HG02885 (cell line): ENCODE measurements around the gene YKT6.

ENCODE experiments used
- ATAC-seq: cut with Tn5 transposase; IDR thresholded peaks from one replicate; pipeline ENCODE4 v1.9.1; 2021; ENCODE audit warnings: mild to moderate bottlenecking; ENCODE audit not compliant: unreplicated experiment, poor library complexity

YKT6 gene

DNA sequence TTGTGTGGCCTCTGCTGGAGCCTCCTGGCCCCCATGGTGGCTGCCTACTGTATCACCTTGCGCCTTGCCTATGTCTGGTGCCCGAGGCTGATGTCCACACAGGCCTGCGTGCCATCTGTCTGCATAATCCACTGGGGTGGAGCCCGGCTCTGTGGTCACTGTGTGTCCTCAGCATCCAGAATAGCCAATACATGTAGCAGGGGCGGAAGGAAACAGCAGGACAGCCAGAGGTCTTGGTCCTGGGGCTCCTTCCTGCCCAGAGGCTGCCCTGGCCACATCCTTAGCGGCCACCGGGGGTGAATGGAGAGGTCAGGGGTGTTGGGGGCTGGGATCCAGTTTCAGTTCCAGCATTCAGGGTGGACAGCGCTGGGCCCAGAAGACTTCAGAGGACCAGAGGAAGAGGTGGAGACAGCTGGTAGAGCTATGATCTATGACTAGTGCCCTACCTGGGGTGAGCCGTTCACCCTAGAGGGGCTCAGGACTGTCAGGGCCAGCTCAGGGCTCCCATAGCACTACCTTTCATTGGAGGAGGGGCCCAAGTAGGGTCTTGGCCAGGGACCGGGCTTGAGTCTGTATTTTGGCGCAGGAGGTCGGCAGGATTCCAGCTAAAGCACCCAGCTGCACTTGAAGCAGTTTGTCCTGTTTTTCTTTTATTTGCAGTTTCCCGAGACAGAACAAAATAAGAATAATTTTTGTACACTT is 15.9 kb downstream of the YKT6 start:
- ATAC-seq: no peak

DNA sequence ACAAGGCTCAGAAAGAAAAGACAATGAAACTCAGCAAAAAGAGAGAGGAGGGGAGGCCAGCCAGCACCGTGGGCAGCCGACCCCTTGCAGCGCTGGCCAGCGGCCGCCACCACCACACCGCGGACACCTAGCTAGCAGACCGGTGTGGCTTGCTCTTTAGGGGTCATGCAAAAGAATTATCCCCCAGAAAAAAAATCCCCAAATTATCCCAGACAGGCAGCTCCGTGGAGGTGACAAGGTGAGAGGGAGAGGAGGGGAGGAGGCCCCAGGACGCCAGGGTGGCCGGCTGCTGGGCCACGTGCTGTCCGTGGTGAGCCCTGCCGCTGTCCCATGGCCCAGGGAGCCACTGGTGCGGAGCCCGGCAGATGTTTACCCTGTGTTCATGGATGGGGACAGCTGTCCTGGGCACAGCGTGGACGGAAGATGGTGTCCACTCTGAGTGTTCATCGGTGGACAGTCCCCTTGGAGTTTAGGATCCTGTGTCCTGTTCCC is 16.5 kb downstream of the YKT6 start:
- no peak for ATAC-seq

DNA sequence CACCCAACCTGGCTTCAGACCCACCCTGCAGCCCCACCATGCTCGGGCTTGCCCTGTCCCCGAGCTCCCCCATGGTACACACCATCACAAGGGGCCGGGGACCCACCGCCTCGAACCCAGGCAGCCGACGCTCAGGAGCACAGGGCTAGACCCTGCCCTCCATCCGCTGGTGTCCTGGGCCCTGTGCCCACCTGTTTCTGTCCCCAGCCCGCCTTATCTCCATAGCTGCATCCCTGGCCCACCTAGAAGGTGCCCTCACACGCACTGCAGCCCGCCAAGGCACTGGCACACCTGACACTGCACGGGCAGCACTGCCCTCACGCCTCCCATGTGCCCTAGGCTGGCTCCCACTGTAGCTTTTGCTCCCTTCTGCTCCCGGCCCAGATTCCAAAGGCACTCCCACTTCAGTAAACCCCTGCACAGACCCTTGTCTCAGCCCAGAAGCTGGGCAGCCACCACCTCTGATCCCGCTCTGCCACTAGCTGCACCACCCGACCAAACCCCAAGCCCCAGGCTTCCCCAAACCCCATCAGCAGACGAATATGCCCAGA is 17.1 kb downstream of the YKT6 start:
- ATAC-seq: no peak

DNA sequence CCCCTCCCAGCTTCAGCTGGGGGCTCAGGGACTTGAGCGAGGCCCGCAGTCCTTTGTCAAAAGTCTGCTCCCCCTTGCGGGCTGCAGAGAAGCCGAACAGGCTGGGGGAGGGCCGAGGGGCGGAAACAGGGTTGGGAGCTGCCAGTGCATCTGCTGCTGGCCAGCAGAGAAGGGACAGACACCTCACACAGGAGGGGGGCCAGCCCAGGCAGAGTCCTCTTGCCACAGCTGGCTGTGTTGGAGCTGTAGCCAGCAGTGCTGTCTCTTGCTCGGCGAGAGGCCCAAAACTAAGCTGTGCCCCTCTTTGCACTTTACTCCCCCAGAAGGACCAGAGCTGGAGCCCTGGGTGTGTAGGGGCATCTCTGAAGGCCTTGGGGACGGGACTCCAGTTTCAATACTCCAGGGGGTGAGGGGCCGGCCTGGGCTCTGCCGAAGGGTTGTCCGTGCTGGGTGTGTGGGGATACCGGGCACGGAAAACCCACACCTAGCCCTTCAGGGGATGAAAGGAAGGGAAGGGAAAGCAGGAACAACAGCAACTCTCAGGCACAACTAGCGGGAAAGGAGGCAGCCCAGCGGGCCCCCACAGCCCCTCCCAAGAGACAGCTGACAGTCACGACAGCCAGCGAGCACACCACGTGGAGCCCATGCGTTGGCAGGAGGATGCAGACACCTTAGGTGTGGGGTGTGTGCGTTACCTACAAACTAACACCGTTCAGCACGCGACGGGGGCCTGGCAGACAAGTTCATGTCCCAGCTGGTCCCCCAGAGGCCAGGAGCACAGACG is 17.8 kb downstream of the YKT6 start:
- no peak for ATAC-seq

DNA sequence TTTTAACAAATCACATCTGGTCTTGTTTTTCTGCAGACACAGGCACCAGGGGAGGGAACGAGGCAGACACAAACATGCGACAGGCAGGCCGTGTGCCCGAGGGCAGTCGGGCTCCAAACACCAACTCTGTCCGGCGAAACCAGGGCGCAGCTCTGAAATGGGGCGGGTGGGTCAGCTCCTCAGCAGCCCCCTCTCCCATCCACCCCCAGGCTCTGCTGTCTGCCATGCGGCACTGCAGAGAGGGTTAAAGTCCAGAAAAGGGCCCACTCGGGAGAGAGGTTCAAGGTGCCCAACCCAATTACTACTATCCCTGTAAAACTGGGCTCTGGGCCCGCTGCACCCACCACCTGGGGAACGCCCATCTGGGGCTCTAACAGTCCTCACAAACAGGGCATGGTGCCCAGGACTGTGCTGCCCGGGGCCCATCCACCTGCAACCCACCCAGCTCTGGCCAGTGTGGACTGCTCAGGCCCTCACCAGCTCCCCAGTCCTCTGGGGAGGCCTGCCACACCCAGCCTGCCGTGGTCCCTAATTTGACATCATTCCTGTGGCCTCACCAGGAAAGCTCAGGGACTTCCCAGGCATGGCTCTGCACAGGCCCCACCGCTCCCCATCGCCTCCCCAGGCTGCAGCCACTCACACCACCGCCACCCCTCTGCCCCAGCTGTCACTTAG is 18.7 kb downstream of the YKT6 start:
- no peak for ATAC-seq

DNA sequence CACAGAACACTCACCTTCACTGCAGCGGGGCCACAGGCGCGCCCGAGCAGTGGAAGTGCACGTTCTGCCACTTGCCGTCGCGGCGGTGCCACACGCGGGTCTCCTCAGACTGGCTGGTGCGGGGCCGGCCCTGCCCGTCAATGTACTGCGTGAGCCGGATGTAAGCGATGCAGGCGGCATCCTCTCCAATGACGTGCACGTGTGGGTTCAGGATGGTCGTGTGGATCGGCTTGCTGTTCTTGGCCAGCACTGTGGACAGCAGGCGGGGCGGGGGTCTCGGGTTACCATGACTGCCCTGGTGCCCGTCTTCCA is 19.2 kb downstream of the YKT6 start:
- ATAC-seq: no peak

DNA sequence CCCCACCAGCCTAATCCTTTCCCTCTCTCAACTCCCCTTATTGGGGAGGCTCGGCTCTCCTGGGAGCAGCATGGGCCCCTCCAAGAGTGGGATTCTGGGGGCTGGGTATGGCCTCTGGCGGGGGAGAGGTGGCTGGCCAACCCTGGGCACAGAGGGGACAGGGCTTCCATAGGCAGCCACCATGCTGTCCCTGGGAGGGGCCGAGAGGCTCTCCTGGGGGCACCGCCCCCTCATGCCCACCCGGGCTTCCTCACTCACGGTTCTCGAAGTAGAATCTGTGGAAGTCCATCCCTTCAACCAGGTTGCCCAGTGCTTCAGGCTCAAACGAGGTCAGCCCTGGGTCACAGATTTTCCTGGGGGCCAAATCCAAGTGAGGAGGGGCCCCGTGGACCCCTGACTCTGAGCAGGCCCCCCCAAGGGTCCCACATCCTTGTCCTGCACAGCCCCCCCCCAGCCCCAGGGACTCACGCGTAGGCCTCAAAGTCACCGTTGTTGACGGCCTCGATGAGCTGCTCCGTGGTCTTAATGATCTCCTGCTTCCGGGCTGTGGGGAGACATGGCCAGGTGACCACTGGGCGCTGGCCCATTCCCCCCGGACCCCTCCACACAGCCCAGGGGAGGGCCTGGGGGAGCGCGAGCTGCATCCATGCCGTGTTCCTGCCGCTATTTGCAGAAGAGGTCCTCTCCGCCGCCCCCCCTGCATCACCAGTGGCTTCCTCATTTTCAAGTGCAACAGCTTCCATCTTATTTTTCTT is 19.8 kb downstream of the YKT6 start:
- ATAC-seq: no peak

DNA sequence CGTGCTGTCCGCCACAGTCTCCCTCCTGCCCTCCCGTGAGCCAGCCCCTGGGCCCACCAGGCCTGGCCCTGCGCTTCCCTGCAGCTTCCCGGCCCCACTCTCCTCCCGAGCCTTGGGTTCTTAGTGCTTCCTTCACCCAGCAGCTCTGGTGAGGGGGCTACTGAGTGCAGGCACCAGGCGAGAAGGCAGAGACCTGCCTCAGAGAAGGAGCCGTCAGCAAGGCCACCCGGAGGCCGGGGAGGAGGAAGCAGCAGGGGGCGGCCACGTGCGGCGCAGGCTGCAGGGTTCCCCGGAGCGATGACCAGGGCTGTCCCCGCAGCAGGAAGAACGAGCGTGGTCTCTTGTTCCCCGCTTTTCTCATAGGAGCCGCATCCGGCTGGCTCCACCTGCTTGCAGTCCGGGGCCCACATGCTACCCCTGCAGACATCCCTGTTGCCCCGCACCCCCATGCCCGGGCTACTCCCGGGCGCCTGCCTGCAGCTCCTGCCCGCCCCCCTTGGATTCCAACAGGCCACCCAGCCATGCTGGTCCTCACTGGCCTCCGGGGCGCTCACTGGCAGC is 20.5 kb downstream of the YKT6 start:
- no peak for ATAC-seq

DNA sequence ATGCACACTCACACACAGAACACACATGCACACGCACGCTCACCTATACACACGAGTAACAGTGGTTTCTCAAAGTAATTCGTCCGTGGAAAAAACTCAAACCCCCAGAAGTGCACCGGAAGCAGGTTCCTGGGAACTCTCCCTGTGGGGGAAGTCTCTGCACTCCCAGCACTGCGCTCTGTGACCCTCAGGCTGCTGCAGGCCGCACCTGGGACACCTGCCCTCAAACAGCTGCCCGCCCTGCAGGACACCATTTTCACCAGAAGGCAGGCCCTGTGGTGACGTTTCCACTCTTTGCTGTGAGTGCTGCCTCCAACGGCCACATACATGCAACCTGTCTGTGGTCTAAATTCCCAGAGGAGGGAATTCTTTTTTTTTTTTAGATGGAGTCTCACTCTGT is 21.3 kb downstream of the YKT6 start:
- no peak for ATAC-seq

DNA sequence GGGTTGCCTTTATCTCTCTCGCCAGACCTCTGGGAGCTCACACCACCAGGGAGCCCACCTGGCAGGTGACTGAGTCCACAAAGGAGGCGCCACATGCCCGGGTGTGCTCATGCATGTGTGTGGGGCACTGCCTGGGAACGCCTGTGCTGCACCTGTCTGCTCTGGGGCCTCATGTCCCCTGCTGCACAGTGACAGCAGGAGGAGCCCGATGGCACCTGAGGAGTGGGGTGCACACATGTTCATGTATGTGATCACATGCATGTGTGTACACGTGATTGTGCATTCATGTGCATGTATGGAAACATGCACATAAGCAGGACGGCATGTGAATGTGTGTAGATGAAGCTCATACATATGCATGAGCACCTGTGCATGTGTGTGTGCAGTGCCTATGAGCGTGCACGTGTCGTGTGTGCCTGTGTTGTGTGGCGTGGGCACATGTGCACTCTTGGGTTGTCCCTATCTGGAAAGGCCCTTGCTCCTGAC is 22.0 kb downstream of the YKT6 start:
- no peak for ATAC-seq

DNA sequence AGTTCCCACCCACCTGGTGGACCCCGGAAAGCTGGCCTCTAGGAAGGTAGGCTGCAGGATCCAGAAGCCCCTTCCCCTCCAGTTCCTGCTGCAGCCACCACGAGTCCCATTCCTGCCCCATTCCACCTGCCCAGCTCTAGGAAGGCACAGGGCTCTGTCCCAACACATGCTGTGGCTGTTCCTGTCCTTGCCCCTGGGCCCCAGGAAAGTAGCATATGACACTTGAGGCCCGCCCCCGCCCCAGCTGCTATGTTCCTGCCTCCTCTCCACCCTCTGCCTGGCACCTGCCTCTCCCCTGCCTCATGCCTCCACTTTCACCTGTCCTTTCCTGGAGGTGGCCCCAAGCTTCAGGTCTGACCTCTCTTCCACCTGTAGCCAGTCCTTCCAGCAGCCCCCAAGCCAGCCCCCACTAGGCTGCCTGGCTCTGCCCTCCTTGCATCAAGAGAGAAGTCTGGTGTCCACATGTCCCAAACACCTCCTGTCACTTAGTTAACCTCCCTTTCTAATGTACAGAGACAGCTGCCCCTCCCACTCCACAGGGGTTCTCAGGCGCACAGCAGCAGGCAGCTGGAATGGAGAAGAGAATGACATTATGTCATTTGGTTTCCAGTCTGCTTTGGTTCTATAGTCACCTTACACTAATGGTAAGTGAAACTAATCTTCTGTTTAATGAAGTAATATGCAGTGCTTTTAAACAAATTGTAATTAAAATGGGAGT is 22.7 kb downstream of the YKT6 start:
- no peak for ATAC-seq

DNA sequence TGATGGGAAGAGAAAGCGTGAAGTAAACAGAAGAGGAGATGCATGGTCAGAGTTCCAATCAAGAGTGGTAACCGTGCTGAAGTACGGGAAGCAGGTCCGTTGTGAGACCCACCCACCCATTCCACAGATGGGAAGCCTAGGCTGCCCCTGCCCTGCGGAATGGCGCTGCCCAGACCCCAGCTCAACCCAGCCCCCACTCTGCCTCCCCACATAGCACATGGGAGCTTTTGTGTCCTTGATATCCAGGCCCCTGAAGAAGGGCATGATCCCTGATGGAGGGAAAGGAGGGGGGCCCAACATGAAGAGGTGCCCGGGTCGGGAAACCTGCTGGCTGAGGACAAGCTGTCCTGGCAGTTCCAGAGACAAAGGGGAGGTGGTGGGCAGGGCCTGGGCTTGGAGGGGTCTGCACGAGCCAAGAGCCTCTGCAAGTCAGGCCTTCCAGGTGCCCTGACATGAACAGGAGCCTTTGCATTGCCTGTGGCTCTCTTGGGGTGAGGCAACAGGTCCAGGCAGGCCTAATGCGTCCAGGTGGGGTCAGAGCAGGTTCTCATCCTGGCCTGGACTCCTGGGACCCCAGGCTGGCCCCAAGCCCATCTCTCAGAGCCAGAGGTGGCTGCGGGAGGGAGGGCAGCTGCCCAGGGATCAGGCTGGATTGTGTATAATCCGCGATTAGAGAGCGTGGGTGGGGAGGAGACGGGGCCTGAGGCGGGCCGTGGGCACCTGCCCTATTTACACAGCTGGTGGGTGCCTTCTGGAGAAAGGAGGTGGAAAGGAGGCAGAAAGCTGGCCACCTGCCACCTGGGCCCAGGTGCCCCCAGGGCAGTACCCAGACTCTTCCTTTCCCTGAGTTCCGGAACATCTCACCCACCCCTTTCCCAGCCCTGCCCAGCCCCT is 23.5 kb downstream of the YKT6 start:
- no peak for ATAC-seq

DNA sequence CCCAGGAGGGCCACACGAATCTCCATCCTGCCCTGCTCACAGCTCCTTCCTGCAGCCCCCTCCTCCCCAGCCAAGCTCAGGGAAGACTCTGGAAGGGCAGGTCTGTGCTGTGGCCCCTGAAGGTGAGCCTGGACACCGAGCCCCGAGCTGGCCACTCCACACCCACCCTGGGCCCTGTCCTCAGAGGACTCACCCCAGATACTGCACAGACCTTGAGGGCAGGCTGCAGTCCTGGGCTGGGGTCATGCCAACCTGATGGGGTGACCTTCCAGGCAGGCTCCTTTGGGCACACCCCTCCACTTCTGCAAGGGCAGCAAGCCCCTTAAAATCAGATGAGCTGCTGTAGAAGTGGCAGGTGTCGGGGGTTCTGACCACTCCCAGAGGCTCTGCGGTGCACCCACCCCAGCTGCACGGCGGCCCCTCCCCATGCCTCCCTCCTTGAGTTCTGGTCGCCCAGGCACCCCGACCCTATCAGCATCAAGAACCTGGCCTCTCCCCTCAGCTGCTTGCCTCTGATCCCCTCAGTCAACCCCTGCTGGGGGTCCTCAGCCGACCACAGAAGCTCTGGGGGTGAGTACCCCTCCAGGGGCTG is 24.3 kb downstream of the YKT6 start:
- no peak for ATAC-seq

DNA sequence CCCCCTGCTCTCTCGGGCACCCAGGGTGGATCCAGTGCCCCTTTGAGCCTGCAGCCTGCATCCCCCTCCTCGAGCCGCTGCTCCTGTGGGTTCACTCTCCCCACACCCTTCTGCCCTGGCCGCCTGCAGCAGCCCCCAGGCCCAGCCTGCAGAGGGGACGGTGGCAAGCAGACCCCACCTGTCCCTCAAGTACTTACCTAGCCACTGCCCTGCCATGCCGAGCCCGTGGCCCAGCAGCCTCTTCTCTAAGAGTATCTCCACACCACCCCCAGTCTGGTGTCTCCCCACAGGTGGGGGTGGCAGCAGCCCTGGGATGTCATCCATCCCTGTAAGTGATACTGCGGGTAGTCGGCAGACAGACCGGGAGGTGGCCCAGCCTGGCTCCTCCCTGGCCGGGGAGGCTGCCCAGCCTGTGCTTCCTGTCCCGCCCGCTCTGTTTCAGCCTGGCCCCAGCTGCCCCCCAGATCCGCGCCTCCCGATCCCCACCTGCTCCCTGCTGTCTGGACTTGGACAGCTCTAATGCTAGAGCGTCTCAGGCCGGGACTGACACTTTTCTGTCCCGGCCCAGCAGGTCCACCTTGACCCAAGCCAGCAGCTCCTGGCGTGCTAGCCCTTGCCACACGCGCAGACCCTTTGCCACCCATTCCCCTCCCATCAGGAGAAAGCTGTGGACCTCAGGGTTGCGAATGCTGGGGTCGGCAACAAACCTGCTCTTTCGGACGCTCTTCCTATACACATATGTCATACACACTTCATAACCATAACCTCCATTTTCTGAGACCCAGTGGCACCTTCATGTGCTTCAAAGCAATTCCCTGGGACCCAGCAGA is 25.0 kb downstream of the YKT6 start:
- no peak for ATAC-seq

DNA sequence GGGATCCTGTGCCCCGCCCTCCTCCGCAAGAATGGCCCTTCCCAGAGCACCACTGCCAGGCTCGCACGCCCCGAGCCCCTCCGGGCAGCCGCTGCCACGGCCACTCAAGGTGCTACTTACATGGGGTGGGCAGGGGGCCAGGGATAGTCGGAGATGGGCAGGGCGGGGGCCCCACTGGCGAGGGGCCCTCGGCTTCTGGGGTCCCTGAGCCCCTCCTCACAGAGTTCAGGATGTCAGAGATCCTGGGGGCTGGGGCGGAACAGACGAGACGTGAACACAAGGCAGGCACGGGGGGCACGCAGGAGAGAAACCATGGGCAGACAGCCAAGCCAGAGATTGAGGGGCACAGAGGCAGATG is 25.6 kb downstream of the YKT6 start:
- ATAC-seq: no peak

DNA sequence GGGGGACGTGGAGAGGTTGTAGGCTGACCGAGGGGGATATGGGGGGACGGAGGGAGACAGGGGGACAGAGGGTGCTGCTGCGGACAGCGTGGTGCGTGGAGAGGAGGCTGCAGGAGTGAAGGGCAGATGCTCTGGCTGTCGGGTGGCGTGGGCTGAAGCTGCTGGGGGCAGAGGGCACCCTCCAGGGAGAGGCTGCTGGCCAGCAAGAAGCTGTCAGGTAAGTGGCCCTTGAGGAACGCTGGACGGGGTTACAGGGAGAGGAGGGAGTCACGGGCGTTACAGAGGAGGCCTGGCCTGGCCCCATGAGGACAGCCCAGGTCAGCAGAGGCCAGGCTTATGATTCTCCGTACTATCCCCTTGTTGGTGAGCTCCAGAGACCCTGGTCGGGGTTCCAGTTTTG is 27.1 kb downstream of the YKT6 start:
- ATAC-seq: no peak
